T-helper 2 cell treated with Interferon-gamma antibody and Interleukin-4, amounts not matched to agents 5 μg/mL and 100 μg/mL, for 36 hours (primary cell): ENCODE data around the gene OR2S2.
"Not testable (repeated sequence)": the region's sequence is repeated elsewhere in the genome, so short reads cannot be mapped to it uniquely, and the experiment has no call there.

Experiments used
- DNase-seq: peaks from one replicate; pipeline ENCODE4 v3.0.0; 2021; ENCODE audit warnings: low spot score
- H3K27ac Mint-ChIP-seq: one replicate; pipeline ENCODE4 v1.8.0; 2021; ENCODE audit warnings: mild to moderate bottlenecking, mixed read lengths
- H3K27me3 Mint-ChIP-seq: one replicate; pipeline ENCODE4 v1.8.0; 2021; ENCODE audit warnings: low read depth, mixed read lengths
- H3K36me3 Mint-ChIP-seq: one replicate; pipeline ENCODE4 v1.8.0; 2021; ENCODE audit warnings: low read depth, mixed read lengths
- H3K4me1 Mint-ChIP-seq: one replicate; pipeline ENCODE4 v1.8.0; 2021; ENCODE audit warnings: low read depth, mixed read lengths
- H3K4me3 Mint-ChIP-seq: one replicate; pipeline ENCODE4 v1.8.0; 2022; ENCODE audit warnings: mild to moderate bottlenecking, moderate library complexity, mixed read lengths
- H3K9me3 Mint-ChIP-seq: one replicate; pipeline ENCODE4 v1.8.0; 2021; ENCODE audit warnings: mixed read lengths

The OR2S2 gene

GRCh38 chr9:35948901-35949318, 9.0 kb downstream of the OR2S2 start:
- DNase-seq, result no peak
- H3K36me3 Mint-ChIP-seq, result no peaks in the 10 kb centered on the region
- H3K27me3 Mint-ChIP-seq, result peaks cover 30% of the 10 kb centered on the region
- no peaks in the 10 kb centered on the region for H3K9me3 Mint-ChIP-seq
- no peak overlapping the region for H3K27ac Mint-ChIP-seq
- H3K4me1 Mint-ChIP-seq, result peaks cover 4% of the 10 kb centered on the region
- no peak overlapping the region for H3K4me3 Mint-ChIP-seq

GRCh38 chr9:35948451-35948850, 9.5 kb downstream of the OR2S2 start:
- H3K4me1 Mint-ChIP-seq, result peaks cover 4% of the 10 kb centered on the region
- DNase-seq, result no peak
- no peaks in the 10 kb centered on the region for H3K9me3 Mint-ChIP-seq
- no peak overlapping the region for H3K27ac Mint-ChIP-seq
- no peak overlapping the region for H3K4me3 Mint-ChIP-seq
- peaks cover 27% of the 10 kb centered on the region for H3K27me3 Mint-ChIP-seq
- no peaks in the 10 kb centered on the region for H3K36me3 Mint-ChIP-seq

- no peaks in the 10 kb centered on the region for H3K9me3 Mint-ChIP-seq
- DNase-seq, result peak; percentile 34
- H3K36me3 Mint-ChIP-seq, result no peaks in the 10 kb centered on the region
- peaks cover 15% of the 10 kb centered on the region for H3K4me1 Mint-ChIP-seq
- no peak overlapping the region for H3K4me3 Mint-ChIP-seq
- peaks cover 13% of the 10 kb centered on the region for H3K27me3 Mint-ChIP-seq
- no peak overlapping the region for H3K27ac Mint-ChIP-seq
Observed at GRCh38 chr9:35945341-35946018, 12.5 kb downstream of the OR2S2 start.

- Mint-ChIP-seq H3K27ac (no peak overlapping the region), H3K27me3 (peaks cover 11% of the 10 kb centered on the region), H3K4me1 (peaks cover 22% of the 10 kb centered on the region), H3K36me3 (no peaks in the 10 kb centered on the region), H3K4me3 (no peak overlapping the region), H3K9me3 (no peaks in the 10 kb centered on the region)
- no peak for DNase-seq
Observed at GRCh38 chr9:35944841-35945240, 13.1 kb downstream of the OR2S2 start.

GRCh38 chr9:35944173-35944572, 13.8 kb downstream of the OR2S2 start:
- no peak for DNase-seq
- Mint-ChIP-seq H3K27me3 (peaks cover 11% of the 10 kb centered on the region), H3K27ac (no peak overlapping the region), H3K9me3 (no peaks in the 10 kb centered on the region), H3K4me3 (no peak overlapping the region), H3K4me1 (peaks cover 26% of the 10 kb centered on the region), H3K36me3 (no peaks in the 10 kb centered on the region)

DNA sequence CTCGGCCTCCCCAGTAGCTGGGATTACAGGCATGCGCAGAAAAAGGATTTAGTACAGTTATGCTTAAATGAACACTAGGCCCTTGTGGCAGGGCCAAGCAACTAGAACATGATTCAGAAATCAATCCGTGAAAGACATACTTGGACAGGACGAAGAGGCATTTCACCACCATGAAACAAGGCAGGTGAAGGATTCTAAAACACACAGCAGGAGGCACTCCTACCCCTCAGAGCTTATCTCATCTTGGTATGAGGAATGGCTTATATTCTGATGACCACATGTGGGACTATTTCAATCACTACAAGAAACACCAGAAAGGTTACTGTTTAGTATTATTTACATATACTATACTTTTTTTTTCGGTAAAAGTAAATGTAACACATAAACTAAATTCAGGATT, 15.7 kb downstream of the OR2S2 start:
- no peak for DNase-seq
- no peak overlapping the region for H3K4me3 Mint-ChIP-seq
- H3K36me3 Mint-ChIP-seq, result peaks cover 2% of the 10 kb centered on the region
- H3K27me3 Mint-ChIP-seq, result peaks cover 6% of the 10 kb centered on the region
- no peak overlapping the region for H3K27ac Mint-ChIP-seq
- peaks cover 32% of the 10 kb centered on the region for H3K4me1 Mint-ChIP-seq
- peaks cover 2% of the 10 kb centered on the region for H3K9me3 Mint-ChIP-seq

DNA sequence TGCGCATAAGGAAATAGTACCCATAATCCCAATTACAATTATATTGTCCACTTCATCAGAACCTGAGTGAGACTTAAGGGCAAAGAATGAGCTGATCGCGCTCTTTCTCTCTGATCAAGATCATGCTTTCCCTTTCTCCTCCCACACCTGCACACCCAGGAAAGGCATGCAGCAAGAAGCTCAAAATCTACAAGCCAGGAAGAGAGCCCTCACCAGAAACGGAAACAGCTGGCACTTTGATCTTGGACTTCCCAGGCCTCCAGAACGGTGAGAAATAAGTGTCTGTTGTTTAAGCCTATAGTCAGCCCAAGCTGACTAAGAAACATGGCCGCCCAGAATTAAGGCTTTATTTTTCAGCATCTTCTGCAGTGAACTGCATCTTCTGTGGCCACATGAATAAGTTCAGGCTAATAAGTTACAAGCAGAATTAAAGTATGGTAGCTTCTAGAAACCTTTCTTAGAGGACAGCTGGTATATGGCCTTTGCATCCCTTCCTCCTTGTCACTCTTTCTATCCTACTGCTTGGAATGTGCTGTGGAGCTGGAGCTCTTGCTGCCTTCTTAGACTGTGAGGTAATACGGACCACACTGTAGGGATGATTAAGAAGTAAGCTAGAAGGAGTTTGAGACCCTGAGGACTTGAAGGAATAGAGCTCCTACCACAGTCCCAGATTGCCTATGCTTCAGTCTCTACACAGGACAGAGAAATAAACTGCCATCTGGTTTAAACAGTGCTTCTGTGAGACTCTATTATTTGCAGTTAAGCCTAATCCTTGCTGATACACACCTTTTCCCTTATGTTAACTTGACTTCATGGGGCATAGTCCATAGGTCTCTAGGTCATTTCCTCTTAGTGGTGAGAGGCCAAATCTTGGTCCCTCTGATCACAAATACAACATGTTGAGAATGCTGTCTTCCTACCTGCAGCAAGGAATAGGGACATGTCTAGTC, 17.2 kb downstream of the OR2S2 start:
- Mint-ChIP-seq H3K4me1 (peaks cover 32% of the 10 kb centered on the region), H3K4me3 (peak overlapping the region; percentile 12), H3K27me3 (peaks cover 5% of the 10 kb centered on the region), H3K36me3 (peaks cover 4% of the 10 kb centered on the region), H3K9me3 (peaks cover 9% of the 10 kb centered on the region), H3K27ac (peak overlapping the region; percentile 17)
- DNase-seq, result no peak

- DNase-seq, result no peak
- Mint-ChIP-seq H3K9me3 (peaks cover 9% of the 10 kb centered on the region), H3K4me1 (peaks cover 30% of the 10 kb centered on the region), H3K4me3 (no peak overlapping the region), H3K27ac (no peak overlapping the region), H3K27me3 (peaks cover 1% of the 10 kb centered on the region), H3K36me3 (peaks cover 4% of the 10 kb centered on the region)
Observed at GRCh38 chr9:35939679-35940250, 18.2 kb downstream of the OR2S2 start.

GRCh38 chr9:35938474-35939356, 19.2 kb downstream of the OR2S2 start:
- no peak overlapping the region for H3K27ac Mint-ChIP-seq
- H3K27me3 Mint-ChIP-seq, result peaks cover 1% of the 10 kb centered on the region
- H3K36me3 Mint-ChIP-seq, result peaks cover 4% of the 10 kb centered on the region
- peaks cover 9% of the 10 kb centered on the region for H3K9me3 Mint-ChIP-seq
- peaks cover 34% of the 10 kb centered on the region for H3K4me1 Mint-ChIP-seq
- no peak overlapping the region for H3K4me3 Mint-ChIP-seq
- DNase-seq, result no peak

GRCh38 chr9:35937227-35937626, 20.7 kb downstream of the OR2S2 start:
- H3K4me1 Mint-ChIP-seq, result peaks cover 45% of the 10 kb centered on the region
- peaks cover 9% of the 10 kb centered on the region for H3K9me3 Mint-ChIP-seq
- H3K36me3 Mint-ChIP-seq, result peaks cover 4% of the 10 kb centered on the region
- no peak for DNase-seq
- H3K27me3 Mint-ChIP-seq, result peaks cover 3% of the 10 kb centered on the region
- no peak overlapping the region for H3K27ac Mint-ChIP-seq
- H3K4me3 Mint-ChIP-seq, result no peak overlapping the region

DNA sequence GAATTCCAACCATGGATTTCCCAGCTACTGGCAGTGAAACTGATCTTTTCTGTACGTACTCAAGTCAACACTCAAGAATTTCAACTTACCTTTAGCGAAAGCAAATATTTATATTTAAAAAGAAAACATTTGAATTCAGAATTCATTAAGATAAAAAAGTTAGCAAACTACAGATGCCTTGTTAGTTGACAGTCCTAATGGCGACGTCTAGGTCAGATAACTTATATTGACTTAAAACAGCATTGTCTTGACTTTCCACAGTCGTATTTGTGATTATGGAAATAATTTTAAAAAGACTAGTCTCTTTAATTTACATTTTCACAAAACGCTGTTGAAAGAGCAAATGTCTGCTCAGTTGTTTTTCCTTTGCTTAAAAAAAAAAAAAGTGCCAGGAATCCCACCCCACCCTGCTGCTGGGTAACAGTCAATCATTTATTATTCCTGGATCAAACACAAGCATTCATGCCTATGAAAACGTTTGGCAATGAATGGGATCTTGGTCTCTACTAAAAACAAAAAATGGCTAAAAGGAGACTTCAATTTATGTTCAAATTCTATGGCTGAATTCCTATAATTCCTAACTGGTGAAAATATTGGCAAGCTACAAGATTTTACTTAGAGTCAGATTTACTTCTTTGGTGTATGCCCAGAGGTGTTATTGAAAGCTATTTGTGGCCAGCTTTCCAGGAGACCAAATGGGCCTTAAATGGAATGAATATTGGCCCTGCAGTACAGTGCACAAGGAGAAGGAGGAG, 22.0 kb downstream of the OR2S2 start:
- DNase-seq, result no peak
- Mint-ChIP-seq H3K27me3 (peaks cover 8% of the 10 kb centered on the region), H3K36me3 (peaks cover 4% of the 10 kb centered on the region), H3K27ac (no peak overlapping the region), H3K4me1 (peaks cover 38% of the 10 kb centered on the region), H3K4me3 (no peak overlapping the region), H3K9me3 (peaks cover 9% of the 10 kb centered on the region)

- Mint-ChIP-seq H3K4me1 (peaks cover 31% of the 10 kb centered on the region), H3K4me3 (no peak overlapping the region), H3K27me3 (peaks cover 9% of the 10 kb centered on the region), H3K36me3 (peaks cover 4% of the 10 kb centered on the region), H3K9me3 (peaks cover 9% of the 10 kb centered on the region), H3K27ac (no peak overlapping the region)
- no peak for DNase-seq
Observed at GRCh38 chr9:35935261-35935660, 22.7 kb downstream of the OR2S2 start.

DNA sequence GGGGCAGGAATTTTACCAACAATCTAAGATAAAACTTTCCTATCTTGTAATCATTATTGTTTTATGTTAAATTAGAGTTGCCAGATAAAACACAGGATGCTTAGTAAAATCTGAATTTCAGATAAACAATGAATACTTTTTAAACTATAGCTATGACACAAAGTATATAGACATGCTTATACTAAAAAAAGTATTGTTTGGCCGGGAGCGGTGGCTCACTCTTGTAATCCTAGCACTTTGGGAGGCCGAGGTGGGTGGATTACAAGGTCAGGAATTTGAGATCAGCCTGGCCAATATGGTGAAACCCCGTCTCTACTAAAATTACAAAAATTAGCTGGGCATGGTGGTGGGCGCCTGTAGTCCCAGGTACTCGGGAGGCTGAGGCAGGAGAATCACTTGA, 23.9 kb downstream of the OR2S2 start:
- DNase-seq, H3K36me3 Mint-ChIP-seq, H3K9me3 Mint-ChIP-seq, H3K27ac Mint-ChIP-seq: not testable (repeated sequence)
- Mint-ChIP-seq H3K4me3 (peak overlapping the region; percentile 41), H3K4me1 (peaks cover 22% of the 10 kb centered on the region), H3K27me3 (peaks cover 17% of the 10 kb centered on the region)
